Measurements from ENCODE around the gene WDFY4.

WDFY4 gene

GRCh38 chr10:48872234-48872633, 187.6 kb downstream of the WDFY4 start:
- Mint-ChIP-seq H3K9me3 (no peaks in the 10 kb centered on the region), H3K36me3 (no peaks in the 10 kb centered on the region), H3K27ac (no peak overlapping the region), H3K4me1 (no peaks in the 10 kb centered on the region), H3K4me3 (no peak overlapping the region)
- DNase-seq (ENCODE audit: low spot score in 2 of 2): no peak
- ATAC-seq: no peak

GRCh38 chr10:48878091-48878490, 193.4 kb downstream of the WDFY4 start:
- H3K4me3 Mint-ChIP-seq: no peak overlapping the region
- no peaks in the 10 kb centered on the region for H3K36me3 Mint-ChIP-seq
- no peak overlapping the region for H3K27ac Mint-ChIP-seq
- no peak for ATAC-seq
- no peaks in the 10 kb centered on the region for H3K4me1 Mint-ChIP-seq
- no peaks in the 10 kb centered on the region for H3K9me3 Mint-ChIP-seq
- no peak for DNase-seq (ENCODE audit: low spot score in 2 of 2)

- no peaks in the 10 kb centered on the region for H3K36me3 Mint-ChIP-seq
- no peak overlapping the region for H3K27ac Mint-ChIP-seq
- ATAC-seq: no peak
- no peak for DNase-seq (ENCODE audit: low spot score in 2 of 2)
- H3K9me3 Mint-ChIP-seq: no peaks in the 10 kb centered on the region
- no peaks in the 10 kb centered on the region for H3K4me1 Mint-ChIP-seq
- H3K4me3 Mint-ChIP-seq: no peak overlapping the region
Observed at GRCh38 chr10:48879451-48879850, 194.8 kb downstream of the WDFY4 start.

- Mint-ChIP-seq H3K4me3 (no peak overlapping the region), H3K4me1 (no peaks in the 10 kb centered on the region), H3K36me3 (no peaks in the 10 kb centered on the region), H3K27ac (no peak overlapping the region), H3K9me3 (no peaks in the 10 kb centered on the region)
- DNase-seq (ENCODE audit: low spot score in 2 of 2) (peak in 1 of 2 donors; percentile 28), ATAC-seq (no peak)
Observed at GRCh38 chr10:48880016-48880705, 195.5 kb downstream of the WDFY4 start.

- Mint-ChIP-seq H3K4me1 (no peaks in the 10 kb centered on the region), H3K4me3 (no peak overlapping the region), H3K27ac (no peak overlapping the region), H3K36me3 (no peaks in the 10 kb centered on the region), H3K9me3 (no peaks in the 10 kb centered on the region)
- ATAC-seq (no peak), DNase-seq (ENCODE audit: low spot score in 2 of 2) (peak in 1 of 2 donors; percentile 37)
Observed at GRCh38 chr10:48881937-48882336, 197.3 kb downstream of the WDFY4 start.

- Mint-ChIP-seq H3K4me3 (no peak overlapping the region), H3K27ac (no peak overlapping the region), H3K36me3 (no peaks in the 10 kb centered on the region), H3K9me3 (no peaks in the 10 kb centered on the region), H3K4me1 (no peaks in the 10 kb centered on the region)
- ATAC-seq (no peak), DNase-seq (ENCODE audit: low spot score in 2 of 2) (peak in 1 of 2 donors; percentile 17)
Observed at GRCh38 chr10:48882881-48883280, 198.2 kb downstream of the WDFY4 start.

GRCh38 chr10:48883701-48884100, 199.0 kb downstream of the WDFY4 start:
- ATAC-seq (no peak), DNase-seq (ENCODE audit: low spot score in 2 of 2) (peak in 1 of 2 donors; percentile 7)
- Mint-ChIP-seq H3K9me3 (no peaks in the 10 kb centered on the region), H3K27ac (no peak overlapping the region), H3K36me3 (no peaks in the 10 kb centered on the region), H3K4me1 (no peaks in the 10 kb centered on the region), H3K4me3 (no peak overlapping the region)

- ATAC-seq (no peak), DNase-seq (ENCODE audit: low spot score in 2 of 2) (peak in 1 of 2 donors; percentile 23)
- Mint-ChIP-seq H3K4me1 (no peaks in the 10 kb centered on the region), H3K9me3 (no peaks in the 10 kb centered on the region), H3K27ac (no peak overlapping the region), H3K36me3 (no peaks in the 10 kb centered on the region), H3K4me3 (no peak overlapping the region)
Observed at GRCh38 chr10:48884179-48885045, 199.7 kb downstream of the WDFY4 start.

GRCh38 chr10:48885376-48885775, 200.7 kb downstream of the WDFY4 start:
- Mint-ChIP-seq H3K9me3 (no peaks in the 10 kb centered on the region), H3K36me3 (no peaks in the 10 kb centered on the region), H3K4me3 (no peak overlapping the region), H3K27ac (no peak overlapping the region), H3K4me1 (no peaks in the 10 kb centered on the region)
- DNase-seq (ENCODE audit: low spot score in 2 of 2) (no peak), ATAC-seq (no peak)

GRCh38 chr10:48887982-48888381, 203.3 kb downstream of the WDFY4 start:
- H3K27ac Mint-ChIP-seq: no peak overlapping the region
- no peak for DNase-seq (ENCODE audit: low spot score in 2 of 2)
- H3K36me3 Mint-ChIP-seq: no peaks in the 10 kb centered on the region
- no peak for ATAC-seq
- H3K4me3 Mint-ChIP-seq: no peak overlapping the region
- H3K9me3 Mint-ChIP-seq: no peaks in the 10 kb centered on the region
- no peaks in the 10 kb centered on the region for H3K4me1 Mint-ChIP-seq

GRCh38 chr10:48890888-48891850, 206.5 kb downstream of the WDFY4 start:
- ATAC-seq (no peak), DNase-seq (ENCODE audit: low spot score in 2 of 2) (no peak)
- Mint-ChIP-seq H3K27ac (no peak overlapping the region), H3K36me3 (no peaks in the 10 kb centered on the region), H3K4me1 (no peaks in the 10 kb centered on the region), H3K9me3 (no peaks in the 10 kb centered on the region), H3K4me3 (no peak overlapping the region)

- no peaks in the 10 kb centered on the region for H3K4me1 Mint-ChIP-seq
- H3K27ac Mint-ChIP-seq: no peak overlapping the region
- H3K9me3 Mint-ChIP-seq: no peaks in the 10 kb centered on the region
- DNase-seq (ENCODE audit: low spot score in 2 of 2) (no peak), ATAC-seq (peak; percentile 2)
- H3K36me3 Mint-ChIP-seq: no peaks in the 10 kb centered on the region
- H3K4me3 Mint-ChIP-seq: no peak overlapping the region
Observed at GRCh38 chr10:48894911-48895802, 210.5 kb downstream of the WDFY4 start.

- Mint-ChIP-seq H3K4me3 (no peak overlapping the region), H3K4me1 (no peaks in the 10 kb centered on the region), H3K9me3 (no peaks in the 10 kb centered on the region), H3K27ac (no peak overlapping the region), H3K36me3 (no peaks in the 10 kb centered on the region)
- ATAC-seq: no peak
- no peak for DNase-seq (ENCODE audit: low spot score in 2 of 2)
Observed at GRCh38 chr10:48895803-48896195, 211.1 kb downstream of the WDFY4 start.

GRCh38 chr10:48896756-48897440, 212.2 kb downstream of the WDFY4 start:
- H3K36me3 Mint-ChIP-seq: peaks cover 3% of the 10 kb centered on the region
- no peak overlapping the region for H3K4me3 Mint-ChIP-seq
- H3K27ac Mint-ChIP-seq: no peak overlapping the region
- DNase-seq (ENCODE audit: low spot score in 2 of 2) (no peak), ATAC-seq (no peak)
- no peaks in the 10 kb centered on the region for H3K9me3 Mint-ChIP-seq
- H3K4me1 Mint-ChIP-seq: no peaks in the 10 kb centered on the region
